Measurements from ENCODE around the gene CCSER1. TPM values are rescaled to one million over a fixed set of nuclear protein-coding genes. Genes with fewer than 3 reads are reported as not detected.

CCSER1 gene
- total RNA-seq, 4 donors from 2014 or later, result 13.3 to 54.6 (median 34.0) TPM

DNA sequence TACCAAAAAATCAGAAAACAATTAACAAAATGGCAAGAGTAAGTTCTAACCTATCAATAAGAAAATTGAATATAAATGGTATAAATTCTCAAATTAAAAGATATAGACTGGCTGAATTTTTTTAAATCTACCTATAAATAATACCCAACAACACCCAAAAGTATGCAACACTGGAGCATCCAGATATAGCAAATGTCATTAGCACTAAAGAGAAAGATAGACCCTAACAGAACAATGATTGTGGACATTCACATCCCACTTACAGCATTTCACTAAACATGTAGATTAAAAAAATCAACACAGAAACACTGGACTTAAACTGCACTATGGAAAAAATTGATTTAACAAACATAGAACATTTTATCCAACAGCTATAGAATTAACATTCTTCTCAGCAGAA, 1503.6 kb downstream of the CCSER1 start:
- intact Hi-C loops (cut with DNase I; ENCODE audit: low total_unique reads) (no loop called here), in situ Hi-C loops (cut with MboI; ENCODE audit: low pct_ligation_motif_present in 1 of 4, low pct_unique_long_range_greater_than_20kb in 1 of 4, low sequenced_read_pairs in 3 of 4) (no loop called here)
- TF ChIP-seq POLR2AphosphoS5 (IDR thresholded peaks at IDR 0.05) (no peak), POLR2A (IDR thresholded peaks at IDR 0.05) (no peak), EP300 (IDR thresholded peaks at IDR 0.05; ENCODE audit: low read depth) (no peak)
- TF ChIP-seq, protein P1, sequence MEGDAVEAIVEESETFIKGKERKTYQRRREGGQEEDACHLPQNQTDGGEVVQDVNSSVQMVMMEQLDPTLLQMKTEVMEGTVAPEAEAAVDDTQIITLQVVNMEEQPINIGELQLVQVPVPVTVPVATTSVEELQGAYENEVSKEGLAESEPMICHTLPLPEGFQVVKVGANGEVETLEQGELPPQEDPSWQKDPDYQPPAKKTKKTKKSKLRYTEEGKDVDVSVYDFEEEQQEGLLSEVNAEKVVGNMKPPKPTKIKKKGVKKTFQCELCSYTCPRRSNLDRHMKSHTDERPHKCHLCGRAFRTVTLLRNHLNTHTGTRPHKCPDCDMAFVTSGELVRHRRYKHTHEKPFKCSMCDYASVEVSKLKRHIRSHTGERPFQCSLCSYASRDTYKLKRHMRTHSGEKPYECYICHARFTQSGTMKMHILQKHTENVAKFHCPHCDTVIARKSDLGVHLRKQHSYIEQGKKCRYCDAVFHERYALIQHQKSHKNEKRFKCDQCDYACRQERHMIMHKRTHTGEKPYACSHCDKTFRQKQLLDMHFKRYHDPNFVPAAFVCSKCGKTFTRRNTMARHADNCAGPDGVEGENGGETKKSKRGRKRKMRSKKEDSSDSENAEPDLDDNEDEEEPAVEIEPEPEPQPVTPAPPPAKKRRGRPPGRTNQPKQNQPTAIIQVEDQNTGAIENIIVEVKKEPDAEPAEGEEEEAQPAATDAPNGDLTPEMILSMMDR (IDR thresholded peaks at IDR 0.05), result no peak
- H3K4me3 ChIP-seq, result no peak overlapping the region
- no peaks in the 10 kb centered on the region for H3K9me3 ChIP-seq
- no peaks in the 10 kb centered on the region for H3K4me1 ChIP-seq
- DNase-seq, result no peak
- no peaks in the 10 kb centered on the region for H3K36me3 ChIP-seq
- H3K27me3 ChIP-seq, result no peaks in the 10 kb centered on the region
- H3K27ac ChIP-seq, result no peak overlapping the region

- no peaks in the 10 kb centered on the region for H3K9me3 ChIP-seq
- WGBS, 2 donors (ENCODE audit: low coverage in 1 of 2), result 73 to 83% methylated on average over 3 of the region's 3 CpGs
- no peaks in the 10 kb centered on the region for H3K4me1 ChIP-seq
- H3K27me3 ChIP-seq, result no peaks in the 10 kb centered on the region
- TF ChIP-seq, protein P1 (IDR thresholded peaks at IDR 0.05), result no peak
- TF ChIP-seq POLR2AphosphoS5 (IDR thresholded peaks at IDR 0.05), result no peak
- TF ChIP-seq POLR2A (IDR thresholded peaks at IDR 0.05), result no peak
- TF ChIP-seq EP300 (IDR thresholded peaks at IDR 0.05; ENCODE audit: low read depth), result no peak
- no peak for DNase-seq
- H3K27ac ChIP-seq, result no peak overlapping the region
- intact Hi-C loops (cut with DNase I; ENCODE audit: low total_unique reads), result no loop called here
- no peaks in the 10 kb centered on the region for H3K36me3 ChIP-seq
- no peak overlapping the region for H3K4me3 ChIP-seq
- in situ Hi-C loops (cut with MboI; ENCODE audit: low pct_ligation_motif_present in 1 of 4, low pct_unique_long_range_greater_than_20kb in 1 of 4, low sequenced_read_pairs in 3 of 4), result no loop called here
Measured at GRCh38 chr4:91631335-91631734, 1504.1 kb downstream of the CCSER1 start.

- no peak for DNase-seq
- in situ Hi-C loops (cut with MboI; ENCODE audit: low pct_ligation_motif_present in 1 of 4, low pct_unique_long_range_greater_than_20kb in 1 of 4, low sequenced_read_pairs in 3 of 4), result no loop called here
- no peaks in the 10 kb centered on the region for H3K27me3 ChIP-seq
- no peak overlapping the region for H3K4me3 ChIP-seq
- H3K36me3 ChIP-seq, result no peaks in the 10 kb centered on the region
- intact Hi-C loops (cut with DNase I; ENCODE audit: low total_unique reads), result no loop called here
- TF ChIP-seq POLR2A (IDR thresholded peaks at IDR 0.05) (no peak), POLR2AphosphoS5 (IDR thresholded peaks at IDR 0.05) (no peak), EP300 (IDR thresholded peaks at IDR 0.05; ENCODE audit: low read depth) (no peak)
- TF ChIP-seq, protein P1 (IDR thresholded peaks at IDR 0.05), result no peak
- WGBS, 2 donors (ENCODE audit: low coverage in 1 of 2), result 69 to 79% methylated on average over 4 of the region's 4 CpGs
- H3K4me1 ChIP-seq, result no peaks in the 10 kb centered on the region
- no peaks in the 10 kb centered on the region for H3K9me3 ChIP-seq
- no peak overlapping the region for H3K27ac ChIP-seq
Measured at GRCh38 chr4:91636083-91636482, 1508.9 kb downstream of the CCSER1 start.

Small RNA genes lying within 50 kb of the gene (small RNA-seq; reads per million reads assigned to genes)
- 0 reads per million in 4 donors for gene AC093729.1
- 0 to 4.4 (median 2.2) reads per million in 4 donors for gene TMSB4XP8

Other genes with a start within 250 kb of the CCSER1 start
- gene MMRN1, start 232.5 kb upstream of the CCSER1 start, total RNA-seq, result 10 to 100 TPM in 2 of 4 donors, 1 to 10 TPM in 2; 3.0 to 27.9 (median 8.0) TPM